B cell (primary cell): ENCODE measurements around the gene TTC13. TPM values are rescaled to one million over a fixed set of nuclear protein-coding genes. Genes with fewer than 3 reads are reported as not detected.

ENCODE experiments used
- ATAC-seq: fragments of 200-7000 bp; cut with Tn5 transposase; one replicate; pipeline ENCODE4 v1.10.0; 2021; ENCODE audit warnings: low read depth, mild to moderate bottlenecking, moderate number of reproducible peaks, moderate library complexity
- CTCF ChIA-PET: fragments of 350-600 bp; sonication (Branson Sonifier 250); formaldehyde crosslinking; loops from one replicate; lab custom pipeline; 2021; ENCODE audit warnings: antibody characterized with exemption, inconsistent platforms; lab: Charles Lee
- POLR2A ChIA-PET: fragments of 350-600 bp; sonication (Branson Sonifier 250); formaldehyde crosslinking; loops from one replicate; lab custom pipeline; 2021; ENCODE audit warnings: antibody characterized with exemption; lab: Charles Lee
- DNase-seq: peaks from one replicate; pipeline ENCODE4 v3.0.0; 2013
- H2AFZ ChIP-seq: 2 replicates; pipeline ENCODE4 v1.6.1; 2012; ENCODE audit warnings: mild to moderate bottlenecking, low read depth, low read length; ENCODE audit not compliant: insufficient read depth, poor library complexity, severe bottlenecking
- H3K27ac ChIP-seq, 2 donors: 1 replicate in 1 of 2; 2 replicates in 1 of 2; pipeline ENCODE4 v1.5.1; 2012 to 2013; ENCODE audit warnings: low read length in 2 of 2, mild to moderate bottlenecking in 2 of 2, moderate library complexity in 1 of 2
- H3K27me3 ChIP-seq, 4 experiments: fragments of 200-600 bp in 1 of 4; sonication (generic) in 1 of 4; replicated peaks in 1 of 4; 1 replicate in 2 of 4; 2 replicates in 2 of 4; pipeline versions ENCODE4 v1.6.1 to v1.7.0; 2013 to 2016; ENCODE audit warnings: low read length in 3 of 4, mild to moderate bottlenecking in 2 of 4, mixed read lengths in 1 of 4, moderate library complexity in 1 of 4; ENCODE audit not compliant: insufficient read depth in 4 of 4, control insufficient read depth in 3 of 4; ENCODE audit errors: control extremely low read depth in 1 of 4
- H3K36me3 ChIP-seq, 2 experiments: replicated peaks in 1 of 2; 1 replicate in 1 of 2; 2 replicates in 1 of 2; pipeline versions ENCODE4 v1.6.1 to v1.7.1; 2013; ENCODE audit warnings: low read length in 1 of 2; ENCODE audit not compliant: insufficient read depth in 2 of 2, control insufficient read depth in 1 of 2; ENCODE audit errors: control extremely low read depth in 1 of 2, extremely low read depth in 1 of 2
- H3K4me1 ChIP-seq, 2 donors: fragments of 200-600 bp in 1 of 2; sonication (generic) in 1 of 2; 1 replicate in 1 of 2; 2 replicates in 1 of 2; pipeline versions ENCODE4 v1.5.1 to v1.6.1; 2013 to 2017; ENCODE audit warnings: low read length in 2 of 2; ENCODE audit not compliant: control insufficient read depth in 2 of 2, insufficient read depth in 2 of 2
- H3K4me2 ChIP-seq: replicated peaks from 2 replicates; pipeline ENCODE3; 2012; ENCODE audit warnings: mild to moderate bottlenecking, low read depth, low read length; ENCODE audit not compliant: poor library complexity, severe bottlenecking
- H3K4me3 ChIP-seq, 5 experiments: fragments of 200-600 bp in 1 of 5; sonication (generic) in 1 of 5; 1 replicate in 3 of 5; 2 replicates in 2 of 5; pipeline versions ENCODE4 v1.5.1 to v1.7.0; 2011 to 2016; ENCODE audit warnings: low read length in 4 of 5, mild to moderate bottlenecking in 4 of 5, low read depth in 2 of 5, control low read depth in 1 of 5, moderate library complexity in 1 of 5; ENCODE audit not compliant: insufficient read depth in 1 of 5; ENCODE audit errors: control extremely low read depth in 1 of 5, extremely low read depth in 1 of 5
- H3K79me2 ChIP-seq: fragments of 200-600 bp; sonication (generic); one replicate; pipeline ENCODE4 v1.6.0; 2016; ENCODE audit warnings: low read length; ENCODE audit not compliant: control insufficient read depth, insufficient read depth
- H3K9ac ChIP-seq: fragments of 200-600 bp; sonication (generic); 2 replicates; pipeline ENCODE4 v1.6.1; 2017; ENCODE audit warnings: mild to moderate bottlenecking, low read length, moderate library complexity
- H3K9me3 ChIP-seq, 3 donors: one replicate each; pipeline versions ENCODE4 v1.6.1 to v1.7.1; 2013; ENCODE audit warnings: low read length in 2 of 3; ENCODE audit not compliant: control insufficient read depth in 2 of 3, insufficient read depth in 1 of 3; ENCODE audit errors: control extremely low read depth in 1 of 3
- H4K20me1 ChIP-seq: 2 replicates; pipeline ENCODE4 v1.6.0; 2012; ENCODE audit warnings: mild to moderate bottlenecking, low read length; ENCODE audit not compliant: insufficient read depth, control insufficient read depth, poor library complexity, severe bottlenecking
- H3K27ac Mint-ChIP-seq: one replicate; pipeline ENCODE4 v1.8.0; 2021; ENCODE audit warnings: mixed read lengths
- H3K27me3 Mint-ChIP-seq: one replicate; pipeline ENCODE4 v1.8.0; 2021; ENCODE audit warnings: mixed read lengths
- H3K4me1 Mint-ChIP-seq: one replicate; pipeline ENCODE4 v1.8.0; 2021; ENCODE audit warnings: mixed read lengths
- H3K4me3 Mint-ChIP-seq: one replicate; pipeline ENCODE4 v1.8.0; 2021; ENCODE audit warnings: mixed read lengths
- H3K9me3 Mint-ChIP-seq: one replicate; pipeline ENCODE4 v1.8.0; 2022; ENCODE audit warnings: mixed read lengths; ENCODE audit not compliant: insufficient read depth
- EZH2 ChIP-seq: IDR thresholded peaks from 2 replicates; pipeline ENCODE4 v1.6.1; 2012; ENCODE audit warnings: borderline replicate concordance, low read depth, mild to moderate bottlenecking, moderate library complexity, low read length; ENCODE audit not compliant: insufficient read depth, poor library complexity, severe bottlenecking
- WGBS: methylation state at CpG from one replicate; pipeline ENCODE4 v1.1.5; 2013; ENCODE audit warnings: missing lambda C conversion rate; ENCODE audit not compliant: insufficient coverage; 5-methylcytosine and 5-hydroxymethylcytosine counted together
- intact Hi-C: fragments of 100-400 bp; cut with micrococcal nuclease; formaldehyde crosslinking; loops from one replicate; pipeline ENCODE4 v1.10.0; 2022
- polyA plus RNA-seq: library from polyadenylated mRNA; depleted of rRNA; stranded (reverse); fragments of >200 nt; gene quantifications from 2 replicates; pipeline ENCODE4 v1.2.3, GENCODE V29; 2012
- total RNA-seq, 2 donors: library from RNA; stranded (reverse); fragments of 120-200 nt in 1 of 2; gene quantifications; 1 replicate in 1 of 2; 2 replicates in 1 of 2; pipeline versions ENCODE4 v1.2.3 to v1.2.4, GENCODE V29; 2013 to 2022
- TF ChIP-seq, protein P1 (sequence below): fragments of 200-600 bp; IDR thresholded peaks from one replicate; pipeline ENCODE4 v1.8.0; 2022; ENCODE audit warnings: antibody characterized with exemption, mild to moderate bottlenecking

The TTC13 gene
- total and polyA plus RNA-seq, 2 donors (not counting 1 experiment from before 2014, with no cell fraction given), result 33.9 to 55.0 TPM

DNA sequence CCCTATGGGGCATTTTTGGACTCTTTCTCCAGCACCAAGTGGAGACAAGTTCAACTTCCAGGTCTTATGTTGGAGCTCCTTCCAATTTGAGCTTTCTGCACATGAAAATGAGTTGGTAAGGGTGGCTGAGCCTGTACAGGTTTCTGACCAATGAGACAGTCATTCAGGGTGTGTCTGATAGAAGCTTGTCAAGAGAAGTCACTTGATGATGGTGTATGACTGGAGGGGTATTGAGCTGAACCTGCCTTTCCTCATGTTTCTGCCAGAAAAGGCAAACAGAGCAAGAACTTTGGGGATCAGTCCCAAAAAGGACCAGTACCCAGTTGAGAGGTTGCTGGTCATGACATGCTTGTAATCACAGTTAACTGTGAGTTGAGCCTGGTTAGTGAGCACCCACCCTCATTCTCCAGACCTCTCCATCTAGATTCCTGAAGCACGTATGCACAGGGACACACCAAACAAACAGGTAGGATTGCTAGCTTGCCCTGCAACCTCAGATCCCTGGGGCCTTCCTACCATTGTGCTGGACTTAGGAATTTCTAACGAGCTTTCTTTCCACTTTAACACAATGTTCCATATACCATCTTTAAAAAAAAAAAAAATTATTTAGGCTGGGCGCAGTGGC is 34.8 kb upstream of the TTC13 start:
- no peaks in the 10 kb centered on the region for H3K27me3 ChIP-seq
- no peaks in the 10 kb centered on the region for H3K9me3 ChIP-seq
- no peak overlapping the region for H3K27ac ChIP-seq
- WGBS, result 93% methylated on average over 3 of the region's 3 CpGs
- TF ChIP-seq, protein P1, sequence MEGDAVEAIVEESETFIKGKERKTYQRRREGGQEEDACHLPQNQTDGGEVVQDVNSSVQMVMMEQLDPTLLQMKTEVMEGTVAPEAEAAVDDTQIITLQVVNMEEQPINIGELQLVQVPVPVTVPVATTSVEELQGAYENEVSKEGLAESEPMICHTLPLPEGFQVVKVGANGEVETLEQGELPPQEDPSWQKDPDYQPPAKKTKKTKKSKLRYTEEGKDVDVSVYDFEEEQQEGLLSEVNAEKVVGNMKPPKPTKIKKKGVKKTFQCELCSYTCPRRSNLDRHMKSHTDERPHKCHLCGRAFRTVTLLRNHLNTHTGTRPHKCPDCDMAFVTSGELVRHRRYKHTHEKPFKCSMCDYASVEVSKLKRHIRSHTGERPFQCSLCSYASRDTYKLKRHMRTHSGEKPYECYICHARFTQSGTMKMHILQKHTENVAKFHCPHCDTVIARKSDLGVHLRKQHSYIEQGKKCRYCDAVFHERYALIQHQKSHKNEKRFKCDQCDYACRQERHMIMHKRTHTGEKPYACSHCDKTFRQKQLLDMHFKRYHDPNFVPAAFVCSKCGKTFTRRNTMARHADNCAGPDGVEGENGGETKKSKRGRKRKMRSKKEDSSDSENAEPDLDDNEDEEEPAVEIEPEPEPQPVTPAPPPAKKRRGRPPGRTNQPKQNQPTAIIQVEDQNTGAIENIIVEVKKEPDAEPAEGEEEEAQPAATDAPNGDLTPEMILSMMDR, result no peak
- no peak for TF ChIP-seq EZH2
- H3K79me2 ChIP-seq, result no peaks in the 10 kb centered on the region
- Mint-ChIP-seq H3K4me3 (no peak overlapping the region), H3K4me1 (no peaks in the 10 kb centered on the region), H3K9me3 (no peaks in the 10 kb centered on the region), H3K27ac (no peak overlapping the region), H3K27me3 (no peaks in the 10 kb centered on the region)
- H2AFZ ChIP-seq, result no peak overlapping the region
- no peak overlapping the region for H3K9ac ChIP-seq
- no peak overlapping the region for H3K4me3 ChIP-seq
- POLR2A ChIA-PET, result interaction anchor here (0.5 kb wide), 1 partner anchor 41 kb away, joined by 3 read pairs; no protein-coding TSS in a partner anchor
- H3K36me3 ChIP-seq, result no peaks in the 10 kb centered on the region
- H3K4me1 ChIP-seq, result no peaks in the 10 kb centered on the region
- intact Hi-C loops, result no loop called here
- no peak for ATAC-seq
- H3K4me2 ChIP-seq, result no peak overlapping the region
- CTCF ChIA-PET, result no interaction called here
- no peak for DNase-seq
- H4K20me1 ChIP-seq, result no peaks in the 10 kb centered on the region

DNA sequence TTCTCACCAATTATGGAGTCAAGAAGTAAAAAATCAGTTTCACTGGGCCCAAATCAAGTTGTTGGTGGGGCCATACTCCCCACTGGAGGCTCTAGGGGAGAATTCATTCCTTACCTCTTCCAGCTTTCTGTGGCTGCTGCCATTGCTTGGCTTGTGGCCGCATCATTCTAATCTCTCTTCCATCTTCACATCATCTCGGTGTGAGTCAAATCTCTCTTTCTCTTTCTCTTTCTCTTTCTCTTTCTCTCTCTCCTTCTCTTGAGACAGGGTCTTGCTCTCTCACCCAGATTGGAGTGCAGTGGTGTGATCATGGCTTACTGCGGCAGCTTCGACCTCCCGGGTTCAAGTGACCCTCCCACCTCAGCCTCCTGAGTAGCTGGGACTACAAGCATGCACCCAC is 33.3 kb upstream of the TTC13 start:
- Histone ChIP-seq H3K27me3 (no peaks in the 10 kb centered on the region), H2AFZ (no peak overlapping the region), H3K27ac (no peak overlapping the region), H3K4me3 (no peak overlapping the region), H3K4me2 (no peak overlapping the region), H3K79me2 (no peaks in the 10 kb centered on the region), H3K9ac (no peak overlapping the region), H3K36me3 (no peaks in the 10 kb centered on the region), H4K20me1 (no peaks in the 10 kb centered on the region), H3K4me1 (no peaks in the 10 kb centered on the region), H3K9me3 (peaks cover 0 to 3% (median 0%) of the 10 kb centered on the region in 3 donors)
- DNase-seq, result no peak
- ATAC-seq, result no peak
- Mint-ChIP-seq H3K27me3 (no peaks in the 10 kb centered on the region), H3K4me3 (no peak overlapping the region), H3K4me1 (no peaks in the 10 kb centered on the region), H3K9me3 (peaks cover 4% of the 10 kb centered on the region), H3K27ac (no peak overlapping the region)
- ChIA-PET POLR2A (no interaction called here), CTCF (no interaction called here)
- TF ChIP-seq, protein P1, result no peak
- WGBS, result 90% methylated on average over 3 of the region's 5 CpGs
- intact Hi-C loops, result no loop called here
